HepG2 (cell line): ENCODE measurements around the gene MOGAT3.

ENCODE experiments used
- CTCF ChIP-seq: sonication (generic); formaldehyde crosslinking; IDR thresholded peaks from 2 replicates; pipeline ENCODE4 v1.5.0; 2020; ENCODE audit warnings: mild to moderate bottlenecking, missing genetic modification reagents, moderate library complexity
- KDM1A ChIP-seq: IDR thresholded peaks from 2 replicates; pipeline ENCODE4 v1.6.1; 2016; ENCODE audit warnings: missing compliant biosample characterization

GRCh38 chr7:101156277-101156676 lies 44.6 kb downstream of the MOGAT3 start:
- 0 out of 2 replicates have a peak, but pooled peaks have one; percentile 4 for TF ChIP-seq CTCF (CRISPR knock-in tag)
- TF ChIP-seq KDM1A = no peak
